ENCODE data around the gene SELE. TPM values are rescaled to one million over a fixed set of nuclear protein-coding genes. Genes with fewer than 3 reads are reported as not detected.
"Not testable (repeated sequence)": the region's sequence is repeated elsewhere in the genome, so short reads cannot be mapped to it uniquely, and the experiment has no call there.

The SELE gene
- total and polyA plus RNA-seq, 4 donors, result 0.09 to 4.2 (median 3.3) TPM

DNA sequence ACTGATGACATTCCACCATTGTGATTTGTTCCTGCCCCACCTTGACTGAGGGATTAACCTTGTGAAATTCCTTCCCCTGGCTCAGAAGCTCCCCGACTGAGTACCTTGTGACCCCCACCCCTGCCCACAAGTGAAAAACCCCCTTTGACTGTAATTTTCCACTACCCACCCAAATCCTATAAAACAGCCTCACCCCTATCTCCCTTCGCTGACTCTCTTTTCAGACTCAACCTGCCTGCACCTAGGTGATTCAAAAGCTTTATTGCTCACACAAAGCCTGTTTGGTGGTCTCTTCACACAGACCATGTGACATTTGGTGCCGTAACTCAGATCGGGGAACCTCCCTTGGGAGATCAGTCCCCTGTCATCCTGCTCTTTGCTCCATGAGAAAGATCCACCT is 50.7 kb downstream of the SELE start:
- not testable (repeated sequence) for H3K9me3 ChIP-seq (ENCODE audit: control insufficient read depth in 4 of 4, low read length in 3 of 4); H3K4me1 ChIP-seq (ENCODE audit: control insufficient read depth in 4 of 4, insufficient read depth in 4 of 4, low read length in 3 of 4); H3K36me3 ChIP-seq (ENCODE audit: control insufficient read depth in 4 of 4, insufficient read depth in 3 of 4, low read depth in 1 of 4, low read length in 3 of 4); H3K4me3 ChIP-seq (ENCODE audit: low read depth in 1 of 3, low read length in 3 of 3); H3K27ac ChIP-seq (ENCODE audit: low read depth in 1 of 2, low read length in 2 of 2); H3K27me3 ChIP-seq (ENCODE audit: control insufficient read depth in 4 of 4, insufficient read depth in 4 of 4, low read length in 3 of 4); DNase-seq (ENCODE audit: low spot score); H3K9ac ChIP-seq (ENCODE audit: low read depth in 1 of 2, low read length in 2 of 2)
- 76% methylated on average over 4 of the region's 4 CpGs for WGBS

- WGBS, result 47% methylated on average over 2 of the region's 2 CpGs
- Histone ChIP-seq H3K9ac (ENCODE audit: low read depth in 1 of 2, low read length in 2 of 2) (no peak overlapping the region), H3K36me3 (ENCODE audit: control insufficient read depth in 4 of 4, insufficient read depth in 3 of 4, low read depth in 1 of 4, low read length in 3 of 4) (no peaks in the 10 kb centered on the region), H3K4me3 (ENCODE audit: low read depth in 1 of 3, low read length in 3 of 3) (no peak overlapping the region), H3K4me1 (ENCODE audit: control insufficient read depth in 4 of 4, insufficient read depth in 4 of 4, low read length in 3 of 4) (no peaks in the 10 kb centered on the region), H3K9me3 (ENCODE audit: control insufficient read depth in 4 of 4, low read length in 3 of 4) (no peaks in the 10 kb centered on the region), H3K27ac (ENCODE audit: low read depth in 1 of 2, low read length in 2 of 2) (no peak overlapping the region), H3K27me3 (ENCODE audit: control insufficient read depth in 4 of 4, insufficient read depth in 4 of 4, low read length in 3 of 4) (peaks cover 0 to 3% (median 0%) of the 10 kb centered on the region in 4 donors)
- DNase-seq (ENCODE audit: low spot score), result no peak
- TF ChIP-seq SP1 (IDR thresholded peaks at IDR 0.05) (no peak), HNF4A (conservative IDR thresholded peaks at IDR 0.05) (no peak), GABPA (IDR thresholded peaks at IDR 0.05 in 1 of 2, conservative IDR thresholded peaks at IDR 0.05 in 1 of 2) (no peak), YY1 (IDR thresholded peaks at IDR 0.05) (no peak), EGR1 (IDR thresholded peaks at IDR 0.05; ENCODE audit: low read depth in 2 of 2) (no peak), RAD21 (IDR thresholded peaks at IDR 0.05) (no peak), RXRA (IDR thresholded peaks at IDR 0.05) (no peak), MAX (IDR thresholded peaks at IDR 0.05) (no peak), REST (IDR thresholded peaks at IDR 0.05) (no peak), FOXA1 (IDR thresholded peaks at IDR 0.05) (no peak), CTCF (IDR thresholded peaks at IDR 0.05; ENCODE audit: low read depth, low read length, missing input control) (no peak), TAF1 (conservative IDR thresholded peaks at IDR 0.05) (no peak), NR2F2 (IDR thresholded peaks at IDR 0.05) (no peak), JUND (IDR thresholded peaks at IDR 0.05) (no peak), FOXA2 (IDR thresholded peaks at IDR 0.05) (no peak)
- TF ChIP-seq, protein P1, sequence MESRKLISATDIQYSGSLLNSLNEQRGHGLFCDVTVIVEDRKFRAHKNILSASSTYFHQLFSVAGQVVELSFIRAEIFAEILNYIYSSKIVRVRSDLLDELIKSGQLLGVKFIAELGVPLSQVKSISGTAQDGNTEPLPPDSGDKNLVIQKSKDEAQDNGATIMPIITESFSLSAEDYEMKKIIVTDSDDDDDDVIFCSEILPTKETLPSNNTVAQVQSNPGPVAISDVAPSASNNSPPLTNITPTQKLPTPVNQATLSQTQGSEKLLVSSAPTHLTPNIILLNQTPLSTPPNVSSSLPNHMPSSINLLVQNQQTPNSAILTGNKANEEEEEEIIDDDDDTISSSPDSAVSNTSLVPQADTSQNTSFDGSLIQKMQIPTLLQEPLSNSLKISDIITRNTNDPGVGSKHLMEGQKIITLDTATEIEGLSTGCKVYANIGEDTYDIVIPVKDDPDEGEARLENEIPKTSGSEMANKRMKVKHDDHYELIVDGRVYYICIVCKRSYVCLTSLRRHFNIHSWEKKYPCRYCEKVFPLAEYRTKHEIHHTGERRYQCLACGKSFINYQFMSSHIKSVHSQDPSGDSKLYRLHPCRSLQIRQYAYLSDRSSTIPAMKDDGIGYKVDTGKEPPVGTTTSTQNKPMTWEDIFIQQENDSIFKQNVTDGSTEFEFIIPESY (IDR thresholded peaks at IDR 0.05), result no peak
- TF ChIP-seq, protein P2, sequence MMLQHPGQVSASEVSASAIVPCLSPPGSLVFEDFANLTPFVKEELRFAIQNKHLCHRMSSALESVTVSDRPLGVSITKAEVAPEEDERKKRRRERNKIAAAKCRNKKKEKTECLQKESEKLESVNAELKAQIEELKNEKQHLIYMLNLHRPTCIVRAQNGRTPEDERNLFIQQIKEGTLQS (IDR thresholded peaks at IDR 0.05), result no peak
Observed at GRCh38 chr1:169682071-169682470, 51.8 kb downstream of the SELE start.
